HG02610 (cell line): ENCODE results near the gene OR1Q1.
"Not testable (repeated sequence)": the region's sequence is repeated elsewhere in the genome, so short reads cannot be mapped to it uniquely, and the experiment has no call there.

Experiments used
- ATAC-seq: cut with Tn5 transposase; IDR thresholded peaks from one replicate; pipeline ENCODE4 v1.9.1; 2021; ENCODE audit warnings: mild to moderate bottlenecking, moderate library complexity; ENCODE audit not compliant: unreplicated experiment

OR1Q1 gene, protein sequence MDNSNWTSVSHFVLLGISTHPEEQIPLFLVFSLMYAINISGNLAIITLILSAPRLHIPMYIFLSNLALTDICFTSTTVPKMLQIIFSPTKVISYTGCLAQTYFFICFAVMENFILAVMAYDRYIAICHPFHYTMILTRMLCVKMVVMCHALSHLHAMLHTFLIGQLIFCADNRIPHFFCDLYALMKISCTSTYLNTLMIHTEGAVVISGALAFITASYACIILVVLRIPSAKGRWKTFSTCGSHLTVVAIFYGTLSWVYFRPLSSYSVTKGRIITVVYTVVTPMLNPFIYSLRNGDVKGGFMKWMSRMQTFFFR

DNA sequence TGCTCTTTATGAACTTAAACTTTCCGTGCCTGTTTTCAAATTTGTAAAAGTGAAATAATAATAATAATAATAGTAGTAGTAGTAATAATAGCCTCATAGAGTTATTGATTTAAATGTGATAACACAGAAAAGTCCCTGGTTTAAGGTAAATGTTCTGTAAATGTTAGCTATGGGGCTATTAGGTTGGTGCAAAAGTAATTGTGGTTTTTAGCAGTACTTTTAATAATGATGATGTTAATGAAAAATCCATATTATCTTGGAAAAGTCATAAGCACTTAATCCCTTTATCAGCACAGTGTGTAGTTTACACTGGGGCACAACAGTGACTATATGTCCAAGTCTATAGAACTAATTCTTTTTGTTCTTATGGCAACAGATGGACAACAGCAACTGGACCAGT, at the start of gene OR1Q1:
OR1Q1 (plus strand) TSS at position 377 of the 400 bp plus-strand sequence; CDS start at position 377, 0 bp downstream.
- ATAC-seq: no peak

DNA sequence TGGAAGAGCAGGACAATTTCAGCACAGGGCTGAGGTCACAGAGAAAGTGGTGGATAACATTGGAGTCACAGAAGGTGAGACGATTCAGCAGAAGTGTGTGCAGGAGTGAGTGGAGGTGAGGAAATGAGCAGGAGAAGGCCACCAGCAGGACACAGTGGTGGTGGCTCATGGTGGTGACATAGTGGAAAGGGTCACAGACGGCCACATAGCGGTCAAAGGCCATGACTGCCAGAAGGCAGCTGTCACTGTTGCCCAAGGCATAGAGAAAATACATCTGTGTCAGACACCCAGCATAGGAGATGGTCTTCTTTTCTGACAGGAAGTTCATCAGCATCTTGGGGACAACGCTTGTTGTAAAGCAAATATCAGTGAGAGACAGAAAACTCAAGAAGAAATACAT, 46.6 kb upstream of the OR1Q1 start:
- no peak for ATAC-seq

DNA sequence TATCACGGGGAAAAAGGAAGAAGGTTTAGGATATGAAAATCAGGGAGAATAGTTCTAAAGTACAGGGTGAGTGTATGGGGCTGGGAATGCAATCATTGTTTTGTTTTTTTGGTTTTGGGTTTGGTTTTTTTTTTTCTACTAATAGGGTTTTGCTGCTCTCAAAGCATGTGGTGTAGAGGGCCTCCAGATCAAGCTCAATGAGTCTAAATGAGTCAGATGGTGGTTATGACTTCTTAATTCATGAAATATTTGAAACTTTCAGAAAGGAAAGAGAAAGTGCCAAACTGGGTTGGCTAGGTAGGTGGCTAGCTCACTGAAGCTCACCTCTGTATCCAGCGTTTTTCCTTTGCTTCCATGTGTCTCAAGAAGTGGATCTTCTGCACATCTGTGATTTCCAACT, 42.1 kb upstream of the OR1Q1 start:
- no peak for ATAC-seq

DNA sequence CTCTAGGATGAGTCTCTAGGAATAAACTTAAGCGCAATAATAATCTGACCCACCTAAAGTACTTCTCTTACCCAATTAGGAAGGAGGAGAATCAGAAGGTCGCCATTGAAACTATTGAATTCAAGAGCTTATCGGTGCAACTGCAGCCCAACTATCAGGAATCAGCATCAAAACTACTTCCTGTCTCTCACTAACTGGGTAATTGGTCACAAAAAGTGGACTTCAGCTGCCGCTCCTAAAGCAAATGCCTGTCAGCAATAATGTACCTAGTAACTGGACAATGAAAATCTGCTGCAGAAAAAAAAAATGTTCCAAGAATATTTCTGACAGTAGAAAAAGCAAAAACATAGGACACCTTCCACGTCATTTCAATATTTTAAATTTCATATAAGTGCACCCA, 34.7 kb upstream of the OR1Q1 start:
- no peak for ATAC-seq

DNA sequence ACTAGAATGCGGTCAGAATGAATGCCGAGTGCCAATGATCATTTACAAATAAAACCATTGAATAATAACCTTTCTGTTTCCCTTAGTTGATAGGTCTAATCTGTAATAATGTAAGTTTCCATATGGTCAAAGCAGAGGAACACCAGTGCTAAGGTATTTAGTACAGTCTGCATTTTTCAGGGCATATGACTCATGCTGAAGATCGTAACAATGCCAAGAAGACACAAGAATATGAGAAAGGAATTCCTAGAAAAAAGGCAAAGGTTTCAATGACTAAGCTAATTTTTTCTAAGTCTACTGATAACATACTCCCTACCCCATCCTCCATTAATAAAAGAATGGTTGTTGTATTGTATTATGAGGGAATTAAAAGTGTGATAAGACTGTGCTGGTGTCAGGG, 34.2 kb upstream of the OR1Q1 start:
- no peak for ATAC-seq

DNA sequence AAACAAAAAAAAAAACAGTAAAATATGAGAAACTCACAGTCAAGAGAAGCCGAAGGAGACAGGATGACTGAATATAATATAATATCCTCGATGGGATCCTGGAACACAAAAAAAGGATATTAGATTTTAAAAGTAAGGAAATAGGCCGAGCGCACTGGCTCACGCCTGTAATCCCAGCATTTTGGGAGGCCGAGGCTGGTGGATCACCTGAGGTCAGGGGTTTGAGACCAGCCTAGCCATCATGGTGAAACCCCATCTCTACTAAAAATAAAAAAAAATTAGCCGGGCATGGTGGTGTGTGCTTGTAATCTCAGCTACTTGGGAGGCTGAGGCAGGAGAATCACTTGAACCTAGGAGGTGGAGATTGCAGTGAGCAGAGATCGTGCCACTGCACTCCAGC, 31.3 kb upstream of the OR1Q1 start, which contains the start of gene OR1L8:
OR1L8 (minus strand) TSS at position 101 of the 400 bp plus-strand sequence. CDS start 14,907 bp downstream, outside the sequence.
- not testable (repeated sequence) for ATAC-seq

DNA sequence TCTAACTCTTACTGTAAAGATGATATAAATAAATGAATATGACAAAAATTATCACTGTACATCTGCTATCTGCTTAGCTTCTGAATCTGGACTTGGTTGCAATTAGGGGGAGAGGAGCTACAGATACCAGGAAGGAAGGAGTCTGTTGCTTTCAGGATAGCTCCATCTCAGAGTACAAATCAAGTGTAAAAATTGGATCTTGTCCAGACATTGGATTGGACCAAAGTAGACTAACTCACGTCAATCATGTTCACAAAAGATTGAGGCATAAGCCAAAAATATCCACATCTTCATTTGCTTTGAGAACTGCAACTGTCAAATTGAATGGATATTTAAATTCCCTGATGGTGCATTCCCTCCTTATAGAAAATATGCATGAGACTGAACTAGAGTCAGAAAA, 8.8 kb upstream of the OR1Q1 start:
- ATAC-seq: no peak

DNA sequence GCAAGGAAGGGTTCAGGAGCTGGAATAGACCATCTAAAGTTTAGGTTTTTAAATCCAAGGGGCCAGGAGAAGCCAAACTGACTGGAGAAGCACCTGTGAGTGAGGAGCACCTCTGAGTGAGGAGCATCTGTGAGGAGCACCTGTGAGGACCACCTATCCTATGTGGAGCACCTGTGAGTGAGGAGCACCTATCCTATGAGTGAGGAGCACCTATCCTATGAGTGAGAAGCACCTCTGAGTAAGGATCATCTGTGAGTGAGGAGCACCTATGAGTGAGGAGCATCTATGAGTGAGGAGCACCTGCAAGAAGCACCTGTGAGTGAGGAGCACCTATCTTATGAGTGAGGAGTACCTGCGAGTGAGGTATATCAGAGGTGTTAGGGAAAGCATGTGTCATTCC, 8.0 kb upstream of the OR1Q1 start:
- no peak for ATAC-seq

DNA sequence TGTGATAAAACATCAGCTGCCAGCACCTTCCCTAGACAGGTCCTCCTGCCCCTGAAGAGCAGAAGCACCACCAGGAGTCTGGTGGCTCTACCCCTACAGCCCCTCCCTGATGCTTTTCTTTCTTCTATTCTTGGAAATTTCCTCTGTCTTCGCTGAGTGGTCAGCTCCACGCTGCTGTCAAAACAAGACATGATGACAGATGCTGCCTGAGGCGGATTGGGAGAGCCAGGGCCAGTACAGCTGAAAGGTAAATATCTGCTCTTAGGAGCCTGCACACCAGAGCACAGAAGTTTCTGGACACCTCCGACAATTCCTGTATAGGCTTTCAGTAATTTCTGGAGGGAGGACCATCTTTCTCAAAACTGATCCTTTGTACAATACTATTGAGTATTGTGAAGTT, 4.7 kb upstream of the OR1Q1 start:
- ATAC-seq: no peak

DNA sequence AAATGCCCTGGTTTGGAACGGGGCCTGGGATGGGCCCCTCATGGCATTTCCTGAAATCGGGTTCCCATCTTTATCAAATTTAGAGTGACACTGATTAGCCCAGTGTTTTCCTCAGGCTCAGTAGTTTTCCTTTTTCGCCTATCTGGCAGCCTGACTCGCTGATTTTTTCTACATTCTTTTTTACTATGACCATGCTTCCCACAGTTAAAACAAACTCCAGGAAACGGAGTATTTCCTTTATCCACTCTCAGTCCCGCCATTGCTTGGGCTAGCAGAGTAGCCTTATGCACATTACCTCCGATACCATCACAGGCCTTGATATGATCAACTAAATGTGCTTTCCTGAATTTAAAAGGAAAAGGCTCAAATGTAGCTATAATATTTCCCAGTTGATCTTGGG, 5.5 kb downstream of the OR1Q1 start:
- no peak for ATAC-seq

DNA sequence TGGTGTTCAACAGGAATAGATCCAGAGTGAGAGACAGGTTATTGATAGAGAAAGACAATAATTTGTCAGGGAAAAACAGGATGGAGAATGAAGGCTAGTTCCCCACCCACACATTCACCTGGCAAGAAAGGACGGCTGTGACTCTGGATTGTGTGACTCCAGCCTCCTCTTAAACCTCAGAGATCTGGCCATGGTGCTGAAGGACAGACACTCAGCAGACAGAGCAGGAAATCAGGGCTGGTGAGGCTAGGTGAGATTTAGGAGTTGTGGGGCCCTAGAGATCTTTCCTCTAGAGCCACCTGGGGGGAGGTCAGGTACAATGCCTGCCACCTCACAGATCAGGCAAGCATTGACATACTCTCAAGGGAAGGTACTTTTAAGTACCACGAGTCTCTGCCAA, 27.7 kb downstream of the OR1Q1 start:
- ATAC-seq: no peak

DNA sequence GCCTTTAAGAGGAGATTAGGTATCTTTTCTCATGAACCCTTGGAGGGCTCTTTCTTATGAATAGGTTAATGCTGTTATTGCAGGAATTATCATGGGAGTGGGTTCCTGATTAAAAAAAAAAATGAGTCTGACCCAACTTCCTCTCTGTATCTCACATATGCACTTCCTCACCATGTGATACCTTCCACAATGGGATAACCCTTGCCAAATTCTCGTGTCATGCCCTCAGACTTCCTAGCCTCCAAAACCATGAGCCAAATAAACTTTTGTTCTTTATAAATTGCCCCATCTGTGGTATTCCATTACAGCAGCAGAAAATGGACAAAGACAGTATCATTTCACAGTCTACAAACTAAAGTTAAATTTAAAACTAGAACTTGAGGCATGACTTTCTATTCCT, 41.8 kb downstream of the OR1Q1 start:
- no peak for ATAC-seq

DNA sequence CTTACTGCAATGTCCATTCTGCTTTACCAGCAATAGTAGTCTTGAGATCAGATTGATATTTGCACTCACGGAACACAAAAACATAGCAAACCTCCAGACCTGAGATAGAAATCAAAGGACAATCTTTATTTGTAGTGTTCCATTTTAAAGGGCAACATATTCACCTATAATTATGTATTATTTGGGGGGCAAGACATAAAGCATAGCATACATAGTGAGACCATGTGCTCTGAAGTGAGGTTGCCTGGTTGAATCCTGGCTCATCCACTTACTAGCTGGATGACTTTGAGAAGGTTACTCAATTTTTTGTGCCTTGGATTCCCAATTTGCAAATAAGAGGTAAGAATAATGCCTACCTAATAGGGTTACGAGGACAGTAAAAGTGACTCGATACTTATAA, 43.0 kb downstream of the OR1Q1 start, which contains the start of gene OR1B1:
OR1B1 (minus strand) TSS at position 101 of the 400 bp plus-strand sequence.
- ATAC-seq: no peak

DNA sequence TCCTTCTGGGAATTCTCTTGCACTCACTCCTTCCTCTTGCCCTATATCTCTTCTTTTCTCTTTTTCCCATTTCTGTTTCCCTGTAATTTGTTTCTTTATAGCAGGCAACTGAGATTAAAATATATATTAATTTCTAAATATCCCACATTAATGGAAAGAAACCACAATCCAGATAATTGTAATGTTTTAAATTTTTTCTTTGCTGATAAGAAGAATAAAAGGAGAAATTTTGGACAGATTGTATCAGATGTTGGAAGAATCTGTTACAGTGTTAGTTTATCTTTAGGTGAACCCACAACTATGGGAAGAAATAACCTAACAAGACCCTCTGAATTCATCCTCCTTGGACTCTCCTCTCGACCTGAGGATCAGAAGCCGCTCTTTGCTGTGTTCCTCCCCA, 46.9 kb downstream of the OR1Q1 start, which contains the start of gene OR1L1:
OR1L1 (plus strand) TSS at position 301 of the 400 bp plus-strand sequence; CDS start at position 301, 0 bp downstream.
- no peak for ATAC-seq
